Measurements from ENCODE around the gene USO1.
A peak's percentile ranks its signal among the peaks of the same experiment; 100 is the strongest.

Gene USO1

GRCh38 chr4:75696071-75696470, 28.3 kb upstream of the USO1 start:
- Histone ChIP-seq H3K27ac (ENCODE audit: low read length) (no peak overlapping the region), H3K4me1 (ENCODE audit: insufficient read depth, low read length) (no peaks in the 10 kb centered on the region), H3K4me3 (ENCODE audit: low read length) (no peak overlapping the region), H3K9me3 (ENCODE audit: insufficient read depth, low read depth, low read length) (no peaks in the 10 kb centered on the region), H3K9ac (ENCODE audit: low read depth, low read length) (no peak overlapping the region), H3K36me3 (ENCODE audit: insufficient read depth, low read depth, low read length) (peaks cover 38% of the 10 kb centered on the region), H3K27me3 (ENCODE audit: insufficient read depth, low read length) (no peaks in the 10 kb centered on the region)

- Histone ChIP-seq H3K9ac (ENCODE audit: low read depth, low read length) (0 out of 2 replicates have a peak overlapping the region, but pooled peaks have one; percentile 15), H3K9me3 (ENCODE audit: insufficient read depth, low read depth, low read length) (no peaks in the 10 kb centered on the region), H3K4me3 (ENCODE audit: low read length) (no peak overlapping the region), H3K27me3 (ENCODE audit: insufficient read depth, low read length) (no peaks in the 10 kb centered on the region), H3K36me3 (ENCODE audit: insufficient read depth, low read depth, low read length) (peaks cover 33% of the 10 kb centered on the region), H3K4me1 (ENCODE audit: insufficient read depth, low read length) (no peaks in the 10 kb centered on the region; the same call in 1 of the 2 replicates), H3K27ac (ENCODE audit: low read length) (no peak overlapping the region)
Measured at GRCh38 chr4:75696581-75696980, 27.8 kb upstream of the USO1 start.

DNA sequence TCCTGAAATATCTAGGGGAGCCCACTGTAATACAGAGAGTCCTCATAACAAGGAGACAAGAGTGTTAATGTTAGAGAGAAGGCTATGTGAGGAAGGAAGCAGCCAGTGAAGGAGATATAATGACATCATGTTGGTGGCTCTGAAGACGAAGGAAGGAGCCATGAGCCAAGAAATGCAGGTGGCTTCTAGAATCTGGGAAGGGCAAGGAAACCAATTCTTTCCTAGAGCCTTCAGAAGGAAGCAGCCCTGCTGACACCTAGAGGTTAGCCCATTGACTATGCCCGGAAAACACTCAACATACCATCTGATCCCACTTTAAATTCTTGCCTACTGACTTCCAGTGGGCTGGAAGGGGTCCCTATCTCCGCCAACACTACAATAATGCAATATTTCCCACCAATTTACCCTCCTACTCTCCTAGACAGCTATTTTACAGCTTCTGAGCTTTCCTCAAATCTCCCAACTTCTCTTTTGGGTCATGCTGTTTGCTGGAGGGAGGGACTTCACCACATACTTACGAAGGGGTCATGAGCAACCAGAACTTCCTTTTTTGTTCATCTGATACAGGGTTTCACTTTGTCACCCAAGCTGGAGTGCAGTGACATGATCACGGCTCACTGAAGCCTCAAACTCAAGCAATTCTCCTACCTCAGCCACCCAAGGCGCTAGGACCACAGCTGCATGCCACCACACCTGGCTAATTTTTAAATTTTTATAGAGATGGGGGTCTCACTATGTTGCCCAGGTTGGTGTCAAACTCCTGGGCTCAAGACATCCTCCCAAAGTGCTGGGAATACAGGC, 26.0 kb upstream of the USO1 start:
- no peaks in the 10 kb centered on the region for H3K9me3 ChIP-seq (ENCODE audit: insufficient read depth, low read depth, low read length)
- H3K4me1 ChIP-seq (ENCODE audit: insufficient read depth, low read length) = peaks cover 9% of the 10 kb centered on the region
- H3K9ac ChIP-seq (ENCODE audit: low read depth, low read length) = no peak overlapping the region
- H3K27ac ChIP-seq (ENCODE audit: low read length) = no peak overlapping the region
- H3K27me3 ChIP-seq (ENCODE audit: insufficient read depth, low read length) = no peaks in the 10 kb centered on the region
- H3K4me3 ChIP-seq (ENCODE audit: low read length) = no peak overlapping the region
- H3K36me3 ChIP-seq (ENCODE audit: insufficient read depth, low read depth, low read length) = peaks cover 19% of the 10 kb centered on the region; the same call in 1 of the 2 replicates

DNA sequence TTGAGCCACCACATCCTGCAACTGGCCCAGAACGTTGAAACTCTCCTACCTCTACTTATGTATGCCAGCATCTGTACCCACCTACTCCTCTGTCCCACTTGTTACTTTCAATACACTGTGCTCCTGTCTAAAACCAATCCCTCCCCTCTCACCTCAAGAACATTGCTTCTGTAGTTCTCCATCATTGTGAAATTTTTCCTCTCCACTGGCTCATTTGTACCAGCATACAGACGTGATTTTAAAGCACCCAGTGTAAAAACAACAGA, 25.5 kb upstream of the USO1 start:
- Histone ChIP-seq H3K27me3 (ENCODE audit: insufficient read depth, low read length) (no peaks in the 10 kb centered on the region), H3K4me1 (ENCODE audit: insufficient read depth, low read length) (peaks cover 12% of the 10 kb centered on the region), H3K9ac (ENCODE audit: low read depth, low read length) (no peak overlapping the region), H3K4me3 (ENCODE audit: low read length) (no peak overlapping the region), H3K9me3 (ENCODE audit: insufficient read depth, low read depth, low read length) (no peaks in the 10 kb centered on the region), H3K36me3 (ENCODE audit: insufficient read depth, low read depth, low read length) (peaks cover 17% of the 10 kb centered on the region; the same call in 1 of the 2 replicates), H3K27ac (ENCODE audit: low read length) (no peak overlapping the region)

DNA sequence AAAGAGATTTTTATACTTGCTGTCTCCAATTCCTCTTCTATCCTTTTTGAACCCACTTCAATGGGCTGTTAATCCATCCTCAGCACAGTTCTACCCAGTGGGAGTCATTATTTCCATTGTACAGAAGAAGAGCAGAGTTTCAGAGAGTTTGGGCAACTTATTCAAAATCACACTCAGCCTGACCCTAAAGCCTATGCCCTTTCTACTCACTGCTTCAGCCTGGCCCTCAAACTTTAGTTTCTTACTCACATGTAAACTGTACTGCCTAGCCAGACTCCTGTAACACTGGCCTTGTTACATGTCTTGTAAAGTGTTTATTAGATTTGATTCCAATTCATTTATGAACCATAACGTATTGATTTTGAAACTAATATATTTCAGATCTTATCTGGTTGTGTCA, 25.1 kb upstream of the USO1 start:
- no peak overlapping the region for H3K27ac ChIP-seq (ENCODE audit: low read length)
- H3K36me3 ChIP-seq (ENCODE audit: insufficient read depth, low read depth, low read length) = peaks cover 14% of the 10 kb centered on the region; the same call in 1 of the 2 replicates
- H3K27me3 ChIP-seq (ENCODE audit: insufficient read depth, low read length) = no peaks in the 10 kb centered on the region
- H3K9ac ChIP-seq (ENCODE audit: low read depth, low read length) = no peak overlapping the region; the same call in 1 of the 2 replicates
- no peak overlapping the region for H3K4me3 ChIP-seq (ENCODE audit: low read length)
- no peaks in the 10 kb centered on the region for H3K9me3 ChIP-seq (ENCODE audit: insufficient read depth, low read depth, low read length)
- peaks cover 12% of the 10 kb centered on the region for H3K4me1 ChIP-seq (ENCODE audit: insufficient read depth, low read length)

DNA sequence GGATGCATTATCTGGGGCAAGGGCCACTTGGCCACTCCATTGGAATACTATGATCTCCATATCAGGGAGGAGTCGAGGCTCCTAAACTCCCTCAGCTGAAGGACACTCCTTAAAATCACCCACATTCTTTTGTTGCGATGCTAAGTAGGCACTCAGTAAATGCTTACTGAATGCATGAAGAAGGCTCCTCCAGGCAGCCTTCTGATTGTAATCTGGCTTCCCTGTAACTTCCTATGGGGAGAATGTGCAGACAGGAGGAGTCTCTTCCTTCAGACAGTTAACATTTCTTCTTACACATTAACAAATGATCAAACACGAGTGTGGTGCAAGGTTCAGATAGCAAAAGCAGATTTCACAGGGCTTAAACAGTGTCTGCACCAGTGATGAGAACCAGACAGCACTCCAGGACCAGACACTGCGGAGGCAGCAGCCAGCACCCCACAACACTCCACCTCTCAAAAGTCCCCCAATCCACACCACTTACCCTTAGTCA, 21.4 kb upstream of the USO1 start:
- Histone ChIP-seq H3K9ac (ENCODE audit: low read depth, low read length) (peak overlapping the region; percentile 63; the same call in 1 of the 2 replicates), H3K9me3 (ENCODE audit: insufficient read depth, low read depth, low read length) (no peaks in the 10 kb centered on the region), H3K27ac (ENCODE audit: low read length) (peak overlapping the region; percentile 78), H3K4me3 (ENCODE audit: low read length) (no peak overlapping the region), H3K27me3 (ENCODE audit: insufficient read depth, low read length) (no peaks in the 10 kb centered on the region), H3K36me3 (ENCODE audit: insufficient read depth, low read depth, low read length) (peaks cover 4% of the 10 kb centered on the region; the same call in 1 of the 2 replicates), H3K4me1 (ENCODE audit: insufficient read depth, low read length) (peaks cover 33% of the 10 kb centered on the region)

GRCh38 chr4:75705198-75705977, 19.0 kb upstream of the USO1 start:
- Histone ChIP-seq H3K36me3 (ENCODE audit: insufficient read depth, low read depth, low read length) (peaks cover 14% of the 10 kb centered on the region; the same call in 1 of the 2 replicates), H3K9ac (ENCODE audit: low read depth, low read length) (peak overlapping the region; percentile 78), H3K27me3 (ENCODE audit: insufficient read depth, low read length) (no peaks in the 10 kb centered on the region), H3K27ac (ENCODE audit: low read length) (peak overlapping the region; percentile 92), H3K9me3 (ENCODE audit: insufficient read depth, low read depth, low read length) (no peaks in the 10 kb centered on the region), H3K4me1 (ENCODE audit: insufficient read depth, low read length) (peaks cover 38% of the 10 kb centered on the region), H3K4me3 (ENCODE audit: low read length) (peak overlapping the region; percentile 12; the same call in 1 of the 2 replicates)

- Histone ChIP-seq H3K27me3 (ENCODE audit: insufficient read depth, low read length) (no peaks in the 10 kb centered on the region), H3K9me3 (ENCODE audit: insufficient read depth, low read depth, low read length) (no peaks in the 10 kb centered on the region), H3K4me3 (ENCODE audit: low read length) (0 out of 2 replicates have a peak overlapping the region, but pooled peaks have one; percentile 3), H3K36me3 (ENCODE audit: insufficient read depth, low read depth, low read length) (peaks cover 30% of the 10 kb centered on the region; the same call in 1 of the 2 replicates), H3K27ac (ENCODE audit: low read length) (no peak overlapping the region), H3K9ac (ENCODE audit: low read depth, low read length) (peak overlapping the region; percentile 12; the same call in 1 of the 2 replicates), H3K4me1 (ENCODE audit: insufficient read depth, low read length) (peaks cover 30% of the 10 kb centered on the region)
Measured at GRCh38 chr4:75708218-75708691, 16.1 kb upstream of the USO1 start.

- Histone ChIP-seq H3K9ac (ENCODE audit: low read depth, low read length) (no peak overlapping the region), H3K36me3 (ENCODE audit: insufficient read depth, low read depth, low read length) (peaks cover 44% of the 10 kb centered on the region; the same call in 1 of the 2 replicates), H3K27me3 (ENCODE audit: insufficient read depth, low read length) (no peaks in the 10 kb centered on the region), H3K4me1 (ENCODE audit: insufficient read depth, low read length) (peaks cover 28% of the 10 kb centered on the region), H3K4me3 (ENCODE audit: low read length) (no peak overlapping the region), H3K9me3 (ENCODE audit: insufficient read depth, low read depth, low read length) (no peaks in the 10 kb centered on the region), H3K27ac (ENCODE audit: low read length) (no peak overlapping the region)
Measured at GRCh38 chr4:75710246-75710645, 14.1 kb upstream of the USO1 start.

DNA sequence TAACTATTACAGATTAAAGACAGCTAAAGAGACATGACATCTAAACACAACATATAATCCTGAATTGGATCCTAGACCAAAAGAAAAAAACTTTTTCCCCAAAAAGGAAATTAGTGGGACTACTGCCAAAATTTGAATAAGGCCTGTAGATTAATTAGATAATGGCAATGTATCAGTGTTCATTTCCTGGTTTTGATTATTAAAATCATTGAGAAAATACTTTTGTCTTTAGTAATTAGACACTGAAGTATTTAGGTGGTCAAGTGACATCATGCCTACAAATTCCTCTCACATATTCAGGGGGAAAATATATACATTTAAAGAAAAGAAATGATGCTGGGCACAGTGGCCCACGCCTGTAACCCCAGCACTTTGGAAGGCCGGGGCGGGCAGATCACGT, 10.4 kb upstream of the USO1 start:
- no peak overlapping the region for H3K4me3 ChIP-seq (ENCODE audit: low read length)
- H3K36me3 ChIP-seq (ENCODE audit: insufficient read depth, low read depth, low read length) = peaks cover 65% of the 10 kb centered on the region
- H3K27ac ChIP-seq (ENCODE audit: low read length) = no peak overlapping the region
- H3K27me3 ChIP-seq (ENCODE audit: insufficient read depth, low read length) = no peaks in the 10 kb centered on the region
- no peak overlapping the region for H3K9ac ChIP-seq (ENCODE audit: low read depth, low read length)
- peaks cover 13% of the 10 kb centered on the region; the same call in 1 of the 2 replicates for H3K4me1 ChIP-seq (ENCODE audit: insufficient read depth, low read length)
- H3K9me3 ChIP-seq (ENCODE audit: insufficient read depth, low read depth, low read length) = no peaks in the 10 kb centered on the region

- Histone ChIP-seq H3K27me3 (ENCODE audit: insufficient read depth, low read length) (no peaks in the 10 kb centered on the region), H3K36me3 (ENCODE audit: insufficient read depth, low read depth, low read length) (peaks cover 67% of the 10 kb centered on the region), H3K27ac (ENCODE audit: low read length) (peak overlapping the region; percentile 46), H3K9me3 (ENCODE audit: insufficient read depth, low read depth, low read length) (no peaks in the 10 kb centered on the region), H3K4me1 (ENCODE audit: insufficient read depth, low read length) (peaks cover 13% of the 10 kb centered on the region; the same call in 1 of the 2 replicates), H3K4me3 (ENCODE audit: low read length) (no peak overlapping the region), H3K9ac (ENCODE audit: low read depth, low read length) (no peak overlapping the region)
Measured at GRCh38 chr4:75714704-75715103, 9.7 kb upstream of the USO1 start.
